GM12874 (cell line): ENCODE data around the gene HS3ST5.

ENCODE experiments used
- TF ChIP-seq, protein P1 (sequence below): IDR thresholded peaks from 2 replicates; pipeline ENCODE4 v1.5.1; 2011; ENCODE audit warnings: low read depth, mild to moderate bottlenecking, control low read depth, low read length, moderate library complexity; ENCODE audit not compliant: insufficient read depth

The HS3ST5 gene

DNA sequence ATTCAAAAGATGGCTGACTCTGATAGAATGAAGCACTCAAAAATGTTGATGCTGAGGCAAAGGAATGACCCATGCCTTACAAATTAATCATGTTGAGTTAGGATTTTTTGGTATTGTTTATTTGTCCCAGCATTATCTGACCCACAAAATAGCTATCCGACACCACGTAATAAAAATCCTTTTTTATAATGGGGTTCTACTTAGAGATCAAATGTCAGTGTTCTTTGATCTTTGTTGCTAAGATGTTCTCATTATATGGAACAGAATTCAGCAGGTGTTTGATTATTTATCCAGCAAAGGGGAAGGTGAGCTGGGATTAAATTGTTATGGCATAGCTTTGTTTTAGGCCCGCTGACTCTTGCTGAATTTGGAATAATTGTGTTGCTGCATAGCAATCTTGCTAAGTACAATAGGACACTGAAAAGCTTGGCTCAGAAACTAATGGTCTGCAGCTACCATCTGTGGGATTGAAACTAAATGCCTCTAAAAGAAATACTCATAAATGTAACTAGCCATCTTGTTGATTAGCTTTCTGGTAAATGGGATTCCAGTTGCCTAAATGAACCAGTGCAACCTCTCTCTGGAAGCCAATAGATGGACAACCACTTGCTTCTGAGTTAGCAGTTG, 191.6 kb downstream of the HS3ST5 start:
- TF ChIP-seq, protein P1, sequence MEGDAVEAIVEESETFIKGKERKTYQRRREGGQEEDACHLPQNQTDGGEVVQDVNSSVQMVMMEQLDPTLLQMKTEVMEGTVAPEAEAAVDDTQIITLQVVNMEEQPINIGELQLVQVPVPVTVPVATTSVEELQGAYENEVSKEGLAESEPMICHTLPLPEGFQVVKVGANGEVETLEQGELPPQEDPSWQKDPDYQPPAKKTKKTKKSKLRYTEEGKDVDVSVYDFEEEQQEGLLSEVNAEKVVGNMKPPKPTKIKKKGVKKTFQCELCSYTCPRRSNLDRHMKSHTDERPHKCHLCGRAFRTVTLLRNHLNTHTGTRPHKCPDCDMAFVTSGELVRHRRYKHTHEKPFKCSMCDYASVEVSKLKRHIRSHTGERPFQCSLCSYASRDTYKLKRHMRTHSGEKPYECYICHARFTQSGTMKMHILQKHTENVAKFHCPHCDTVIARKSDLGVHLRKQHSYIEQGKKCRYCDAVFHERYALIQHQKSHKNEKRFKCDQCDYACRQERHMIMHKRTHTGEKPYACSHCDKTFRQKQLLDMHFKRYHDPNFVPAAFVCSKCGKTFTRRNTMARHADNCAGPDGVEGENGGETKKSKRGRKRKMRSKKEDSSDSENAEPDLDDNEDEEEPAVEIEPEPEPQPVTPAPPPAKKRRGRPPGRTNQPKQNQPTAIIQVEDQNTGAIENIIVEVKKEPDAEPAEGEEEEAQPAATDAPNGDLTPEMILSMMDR = no peak

DNA sequence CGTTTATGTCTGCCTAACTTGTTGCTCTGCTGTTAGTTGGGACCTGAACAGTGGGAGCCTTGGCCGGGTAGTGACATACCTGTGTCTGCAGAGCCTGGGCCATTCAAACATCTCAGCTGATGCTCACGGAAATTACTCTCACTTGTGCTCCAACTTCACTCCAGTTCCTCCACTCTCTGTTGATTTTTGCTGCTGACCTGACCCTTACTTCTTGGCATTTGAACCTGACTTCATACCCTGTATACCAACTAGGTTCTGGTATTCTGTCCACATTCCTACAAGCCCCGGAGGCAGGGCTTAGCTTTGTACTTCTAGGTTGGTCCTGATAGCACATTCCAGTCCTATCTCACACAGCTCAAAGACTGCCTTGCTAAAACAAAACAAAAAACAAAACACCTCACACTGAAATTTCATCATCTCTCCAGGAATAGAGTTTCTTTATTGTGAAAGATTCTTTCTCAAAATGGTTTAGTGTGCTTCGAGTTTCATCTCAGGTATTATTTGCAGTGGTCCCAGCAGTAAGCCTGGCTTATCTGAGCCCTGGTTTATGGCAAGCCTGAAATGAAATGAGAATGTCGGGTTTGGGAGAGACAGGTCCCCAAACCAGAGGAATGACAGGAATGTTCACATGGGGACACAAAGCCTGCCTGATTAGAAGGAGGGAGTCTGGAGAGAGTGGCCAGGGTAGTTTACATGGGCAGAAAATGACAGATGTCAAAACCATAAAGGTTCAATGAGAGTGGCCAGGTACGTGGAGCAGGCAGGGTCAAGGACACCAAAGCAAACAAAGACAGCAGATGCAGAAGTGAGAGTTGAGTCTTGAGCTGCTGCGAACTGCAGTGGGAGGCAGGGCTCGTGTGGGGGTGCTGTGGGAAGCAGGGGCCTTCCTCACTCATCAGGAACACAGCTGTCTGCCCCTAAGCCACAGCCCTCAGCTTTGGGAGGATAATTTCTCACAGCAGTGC, 197.7 kb downstream of the HS3ST5 start:
- TF ChIP-seq, protein P1 = no peak

DNA sequence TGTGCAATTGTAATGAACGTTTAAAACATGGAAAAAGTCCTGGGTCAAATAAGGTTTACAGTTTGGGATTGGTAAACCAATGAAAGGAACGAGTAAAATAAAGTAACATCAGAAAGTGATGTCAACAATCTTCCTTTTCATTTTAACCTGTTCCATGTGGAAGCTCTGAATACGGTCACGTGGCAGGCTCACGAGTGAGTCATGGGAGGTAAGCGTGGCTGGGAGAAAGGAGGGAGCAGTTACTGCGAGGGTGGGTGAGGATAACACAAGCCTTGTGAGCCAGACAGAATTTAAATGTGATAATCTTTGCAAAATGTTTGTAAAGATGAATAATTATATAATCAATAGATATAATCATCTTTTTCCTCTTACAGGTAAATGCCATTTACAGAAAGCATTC, 200.6 kb downstream of the HS3ST5 start:
- TF ChIP-seq, protein P1 = no peak

DNA sequence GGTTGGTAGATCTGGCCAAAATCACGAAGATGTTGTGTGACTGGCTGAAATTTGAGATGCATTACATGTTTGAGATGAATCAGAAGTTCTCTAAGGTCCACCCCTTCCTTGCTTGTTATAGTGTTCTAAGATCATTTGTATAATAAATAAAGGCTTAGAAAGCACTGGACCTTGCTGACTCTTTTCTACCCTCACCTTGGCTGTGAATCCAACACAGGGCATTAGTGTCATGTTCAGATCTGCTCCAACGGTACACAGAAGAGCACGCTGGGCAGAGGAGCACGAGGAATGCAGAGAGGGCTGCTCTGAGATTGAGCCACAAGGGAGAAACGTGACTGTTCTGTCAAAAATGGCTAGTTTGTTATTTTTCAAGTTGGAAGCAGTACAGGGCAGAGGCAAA, 202.4 kb downstream of the HS3ST5 start:
- TF ChIP-seq, protein P1 = no peak

DNA sequence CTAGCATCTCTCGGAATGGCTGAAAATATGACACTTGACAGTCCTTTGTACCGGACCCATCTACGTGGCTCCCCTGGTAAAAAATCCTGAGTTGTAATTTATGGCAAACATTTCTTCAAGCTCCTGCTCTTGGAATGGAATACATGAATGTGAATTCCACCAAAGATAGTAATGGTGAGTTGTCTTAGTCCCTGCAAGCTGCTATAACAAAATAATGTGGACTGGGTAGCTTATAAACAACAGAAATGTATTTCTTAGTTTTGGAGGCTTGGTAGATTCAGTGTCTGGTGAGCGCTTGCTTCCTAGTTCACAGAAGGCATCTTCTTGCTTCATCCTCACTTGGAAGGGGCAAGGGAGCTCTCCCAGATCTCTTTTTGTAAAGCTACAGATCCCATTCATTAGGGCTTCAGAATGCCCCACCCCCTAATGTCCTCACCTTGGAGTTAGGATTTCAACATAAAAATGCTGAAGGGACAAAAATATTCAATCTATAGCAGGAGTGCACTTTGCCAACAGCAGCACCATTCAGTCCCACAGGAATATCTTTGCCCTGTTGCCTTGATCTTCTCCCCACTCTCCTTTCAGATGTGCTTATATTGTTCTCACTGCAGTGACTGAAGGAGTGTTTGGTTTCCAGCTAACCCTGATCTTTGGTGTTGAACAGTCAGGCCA, 204.1 kb downstream of the HS3ST5 start:
- TF ChIP-seq, protein P1 = no peak

- TF ChIP-seq, protein P1 = no peak
Measured at GRCh38 chr6:114135363-114135971, 207.4 kb downstream of the HS3ST5 start.

- TF ChIP-seq, protein P1 = no peak
Measured at GRCh38 chr6:114133816-114134215, 209.0 kb downstream of the HS3ST5 start.
